Stimulated activated naive CD4-positive, alpha-beta T cell treated with Interleukin-2 at 50 U/mL for 16 hours (primary cell): ENCODE measurements around the gene TRPV4.

Source experiments
- DNase-seq: peaks from one replicate; lab custom pipeline; 2025; lab: John Stamatoyannopoulos, UW

TRPV4 gene

DNA sequence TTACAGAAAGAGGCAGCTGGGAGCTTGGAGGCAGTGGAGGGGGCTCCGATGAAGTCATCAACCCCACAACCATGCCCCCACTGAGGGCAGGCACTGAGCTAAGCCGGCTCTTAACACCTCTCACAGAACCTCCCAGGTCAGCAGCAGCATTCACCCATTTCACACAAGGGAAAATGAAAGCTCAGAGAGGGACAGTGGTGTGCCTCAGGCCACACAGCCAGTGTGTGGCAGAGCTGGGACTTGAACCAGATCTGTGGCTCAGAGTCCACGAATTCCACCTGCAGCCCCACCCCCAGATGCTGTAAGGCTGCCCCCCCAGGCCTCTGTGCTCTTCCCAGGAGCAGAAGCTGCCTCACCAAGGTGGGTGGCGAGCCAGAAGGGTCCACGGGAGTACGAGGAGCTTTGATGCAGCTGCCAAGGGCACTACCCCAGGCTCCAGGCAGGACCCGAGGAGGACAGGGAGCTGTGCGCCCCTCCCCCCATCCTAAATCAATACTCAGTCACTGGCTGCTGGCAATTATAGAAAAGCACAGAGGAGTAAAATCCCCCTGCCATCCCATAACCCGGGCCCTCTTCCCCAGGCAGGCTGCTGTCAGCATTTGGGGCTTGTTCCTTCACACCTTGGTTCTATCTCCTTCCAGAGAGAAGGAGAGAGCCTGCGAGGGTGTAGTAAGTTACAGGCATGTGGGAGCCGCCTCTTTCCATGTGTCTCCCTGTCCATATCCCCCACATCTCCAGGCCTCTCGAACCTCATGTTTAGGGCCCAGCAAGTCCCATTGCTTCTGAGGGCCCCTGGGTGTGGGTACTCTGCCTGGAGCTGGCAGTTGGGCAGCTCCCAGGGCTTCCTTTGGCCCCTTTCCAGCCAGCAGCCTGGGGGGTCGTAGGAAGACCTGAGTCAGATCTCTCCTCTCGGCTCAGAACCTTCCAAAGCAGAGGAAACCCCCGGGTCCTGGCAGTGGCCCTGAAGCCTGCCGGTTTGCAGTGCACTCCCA, 72.0 kb downstream of the TRPV4 start:
- DNase-seq, result no peak

DNA sequence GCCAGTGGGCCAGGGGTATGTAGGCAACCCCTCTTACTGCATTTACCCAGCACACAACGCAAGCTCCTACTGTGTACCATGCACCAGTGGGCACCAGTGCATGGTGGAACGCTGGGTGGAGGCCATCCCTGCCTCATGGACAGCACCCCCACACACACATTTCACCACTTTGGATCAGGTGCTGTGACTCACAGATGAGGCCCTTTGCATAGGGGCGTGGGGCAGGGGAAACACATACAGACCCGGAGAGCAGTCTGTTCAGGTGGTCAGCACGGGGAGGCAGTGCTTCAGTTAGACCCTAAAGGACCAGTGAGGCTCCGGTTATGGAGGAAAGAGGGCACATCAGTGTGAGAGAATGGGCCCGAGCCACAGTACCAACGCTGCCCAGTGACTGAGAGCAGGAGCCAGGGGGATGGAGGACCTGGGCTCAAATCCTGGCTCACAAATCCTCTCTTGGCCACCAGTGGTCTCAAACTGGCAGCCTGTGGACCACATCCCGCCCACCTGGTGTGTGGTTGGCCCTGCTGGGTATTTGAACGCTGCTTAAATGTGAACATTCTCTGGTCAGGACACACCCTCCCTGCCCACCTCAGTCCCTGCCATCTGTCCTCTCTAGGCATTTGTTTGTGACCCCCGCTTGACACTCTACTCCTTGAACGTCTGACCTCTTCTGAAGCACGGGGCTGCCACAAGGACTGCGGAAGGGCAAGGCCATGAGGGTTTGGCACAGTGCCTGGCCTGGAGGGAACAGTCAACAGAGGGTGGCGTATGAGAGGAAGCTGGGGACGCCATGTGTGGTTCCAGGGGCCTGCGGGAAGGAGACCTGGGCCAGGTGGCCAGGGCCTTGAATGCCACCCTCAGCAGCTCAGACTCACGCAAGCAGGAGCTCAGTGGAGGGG, 72.9 kb downstream of the TRPV4 start:
- no peak for DNase-seq

DNA sequence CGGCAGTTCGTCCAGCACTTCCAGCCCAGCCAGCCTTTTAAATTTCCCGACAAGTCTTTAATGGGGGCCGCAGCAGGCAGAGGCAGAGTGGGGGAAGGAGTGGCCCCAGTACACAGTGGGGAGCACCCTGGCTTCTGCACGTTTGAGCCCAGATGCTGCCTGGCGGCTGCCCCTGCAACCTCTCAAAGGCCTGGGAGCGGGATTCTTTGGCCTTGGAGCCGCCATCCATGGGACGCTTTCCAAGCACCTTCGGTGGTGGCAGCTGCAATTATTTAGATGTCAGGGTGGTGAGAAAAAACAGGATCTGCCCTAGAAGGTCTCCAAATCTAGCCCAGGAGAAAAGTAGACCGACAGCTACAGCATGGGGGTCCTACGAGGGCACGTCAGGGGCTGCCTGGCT, 73.6 kb downstream of the TRPV4 start:
- no peak for DNase-seq

DNA sequence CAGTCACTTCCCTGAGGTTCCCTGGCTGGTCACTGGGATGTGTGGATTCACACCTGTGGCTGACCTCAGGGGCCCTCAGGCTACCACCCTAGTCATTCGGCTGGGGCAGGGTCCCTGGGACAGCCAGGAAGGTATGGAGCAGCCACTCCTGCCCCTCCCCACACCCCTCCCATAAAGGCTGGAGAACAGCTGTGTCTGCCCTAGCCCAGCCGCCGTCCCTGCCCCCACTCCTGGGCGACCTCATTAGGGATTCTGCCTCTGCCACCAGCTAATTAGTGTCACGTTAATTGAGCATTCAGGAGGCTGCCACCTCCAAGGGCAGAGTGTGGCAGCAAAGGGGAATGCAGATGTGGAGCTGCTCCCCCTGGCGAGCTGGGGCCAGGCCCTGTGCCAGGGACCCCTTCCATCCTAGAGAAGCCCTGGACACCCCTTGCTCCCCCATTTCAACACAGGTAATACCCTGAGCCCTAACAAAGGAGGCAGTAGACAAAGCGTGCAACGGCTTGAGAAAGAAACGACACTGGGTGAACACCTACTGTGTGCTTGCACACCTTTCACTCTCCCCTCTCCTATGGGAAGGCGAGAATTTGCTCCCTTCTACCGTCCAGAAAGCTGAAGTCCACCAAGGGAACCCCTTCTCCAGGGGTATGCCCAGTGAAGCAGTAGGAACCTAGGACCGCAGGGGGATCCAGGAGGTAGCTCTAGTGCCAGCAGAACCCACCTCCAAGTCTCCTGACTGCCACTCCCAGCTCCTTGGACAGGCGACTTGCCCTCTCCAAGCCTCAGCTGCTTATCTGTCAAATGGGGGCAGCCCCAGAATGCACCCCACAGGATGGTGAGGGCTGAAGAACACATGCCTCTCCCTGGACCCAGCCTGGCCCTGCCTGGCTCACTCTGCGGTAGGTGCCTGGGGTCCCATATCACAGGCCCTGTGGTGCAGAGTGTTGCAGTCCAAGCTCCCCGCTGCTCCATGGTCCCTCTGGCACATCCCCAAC, 74.5 kb downstream of the TRPV4 start:
- no peak for DNase-seq

DNA sequence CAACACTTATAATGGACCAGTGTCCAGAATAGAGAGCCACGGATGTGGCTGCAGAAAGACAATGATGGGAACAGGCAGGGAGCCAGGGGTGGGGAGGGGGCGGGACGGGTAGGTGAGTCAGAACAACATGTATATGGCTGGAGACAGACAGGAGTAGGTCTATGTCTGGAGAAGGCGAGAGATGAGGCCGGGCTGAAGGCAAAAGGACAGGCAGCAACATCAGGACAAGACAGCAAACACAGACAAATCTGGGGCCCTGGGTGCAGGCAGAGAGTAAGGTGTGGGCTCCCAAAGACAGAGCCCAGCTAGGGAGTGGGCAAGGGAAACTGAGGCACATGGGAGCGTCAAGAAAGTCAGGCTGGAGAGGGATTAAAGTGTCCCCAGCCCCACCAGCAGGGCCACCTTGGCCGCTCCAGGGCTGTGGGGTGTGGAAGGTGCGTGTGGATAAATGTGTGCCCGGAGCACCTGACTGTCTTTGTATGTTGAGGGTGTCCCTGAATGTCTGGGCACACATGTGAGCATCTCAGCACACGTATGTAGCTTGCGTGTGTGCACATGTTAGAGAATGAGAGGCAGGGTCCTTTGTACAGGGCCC, 75.4 kb downstream of the TRPV4 start:
- no peak for DNase-seq

DNA sequence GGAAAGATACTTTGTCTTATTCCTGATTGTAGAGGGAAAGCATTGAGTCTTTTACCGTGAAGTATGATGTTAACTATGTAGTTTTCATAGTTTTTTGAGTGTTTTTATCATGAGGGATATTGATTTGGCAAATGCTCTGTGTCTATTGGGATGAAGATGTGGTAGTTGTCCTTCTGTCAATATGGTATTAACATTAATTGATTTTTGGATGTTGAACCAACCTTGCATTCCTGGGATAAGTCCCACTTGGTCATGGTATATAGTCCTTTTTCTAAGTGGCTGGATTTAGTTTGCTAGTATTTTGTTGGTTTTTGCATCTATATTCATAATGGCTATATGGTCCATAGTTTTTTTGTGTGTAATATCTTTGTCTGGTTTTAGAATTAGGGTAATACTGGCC, 76.7 kb downstream of the TRPV4 start:
- no peak for DNase-seq

DNA sequence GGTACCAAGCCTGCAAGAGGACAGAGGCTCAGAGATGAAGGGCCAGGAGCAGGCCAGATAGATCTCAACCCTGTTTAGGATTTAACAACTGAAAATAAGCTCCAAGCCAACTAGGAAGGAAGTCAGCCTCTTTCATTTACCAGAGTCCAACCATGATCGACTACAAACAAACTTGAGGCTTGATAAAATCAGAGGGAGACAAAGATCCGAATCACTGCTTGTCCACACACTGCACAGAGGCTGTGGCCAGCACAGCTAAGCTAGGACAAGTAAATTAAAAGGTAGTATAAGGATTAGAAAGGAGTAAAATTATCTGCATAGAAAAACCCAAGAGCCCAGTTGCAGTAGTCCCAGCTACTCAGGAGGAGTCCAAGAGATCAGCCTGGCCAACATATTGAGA, 79.2 kb downstream of the TRPV4 start:
- DNase-seq, result no peak

DNA sequence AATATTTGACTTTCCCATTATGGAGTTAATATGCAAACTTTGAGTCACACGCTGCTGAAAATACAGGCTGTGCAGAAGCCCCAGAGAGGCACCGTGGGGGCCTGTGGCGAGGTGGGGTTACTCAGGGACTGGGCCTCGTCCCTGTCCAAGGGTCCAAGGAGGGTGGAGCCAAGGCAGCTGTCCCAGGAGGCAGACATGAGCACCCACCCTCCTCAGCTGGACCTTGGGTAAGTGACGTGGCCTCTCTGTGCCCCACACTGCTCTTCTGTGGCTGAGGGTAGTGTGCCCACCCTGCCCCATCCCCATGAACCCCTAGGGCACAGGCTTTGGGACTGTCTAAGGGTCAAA, 80.2 kb downstream of the TRPV4 start:
- DNase-seq, result no peak

DNA sequence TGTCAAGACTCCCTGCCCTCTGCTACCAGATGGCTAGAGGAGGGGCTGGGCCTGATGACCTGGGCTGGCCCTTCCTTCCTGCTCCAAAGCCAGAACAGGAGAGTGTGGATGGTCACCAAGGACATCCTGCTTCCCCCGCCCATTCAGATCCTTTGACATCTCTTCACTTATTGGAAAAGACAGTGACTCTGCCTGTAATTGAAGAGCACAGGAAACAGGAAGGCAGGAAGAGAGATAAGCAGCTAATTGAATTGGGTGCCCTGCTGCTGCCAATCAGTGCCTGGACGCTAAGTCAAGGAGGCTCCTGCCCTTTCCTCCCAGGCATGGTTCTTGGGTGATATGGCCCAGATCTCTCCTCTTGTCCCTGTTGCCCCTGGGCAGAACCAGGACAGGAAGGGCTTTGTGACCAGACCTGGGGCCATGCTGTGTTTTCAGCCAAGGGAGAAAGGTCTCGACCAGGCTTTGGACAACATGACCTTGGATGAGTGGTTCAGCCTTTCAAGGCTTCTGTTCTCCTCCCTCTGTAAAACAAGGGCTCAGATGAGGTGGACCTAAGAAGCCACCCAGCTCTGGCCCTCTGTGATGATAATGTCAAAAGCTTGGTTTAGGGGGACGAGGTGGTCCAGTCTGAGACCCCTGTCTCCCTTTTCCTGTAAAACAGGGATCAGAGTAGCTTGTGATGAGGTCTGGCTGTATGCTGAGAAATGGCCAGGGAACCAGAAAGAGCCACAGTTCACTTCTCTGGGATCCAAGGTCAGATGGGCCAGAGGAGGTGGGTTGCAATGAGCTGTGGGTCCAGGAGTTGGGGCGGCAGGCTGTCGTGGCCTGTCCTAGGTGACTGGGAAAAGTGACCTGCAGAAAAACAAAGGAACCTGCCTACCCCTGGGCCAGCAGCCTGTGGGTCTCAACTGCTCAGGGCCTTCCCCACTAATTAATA, 80.8 kb downstream of the TRPV4 start:
- no peak for DNase-seq

DNA sequence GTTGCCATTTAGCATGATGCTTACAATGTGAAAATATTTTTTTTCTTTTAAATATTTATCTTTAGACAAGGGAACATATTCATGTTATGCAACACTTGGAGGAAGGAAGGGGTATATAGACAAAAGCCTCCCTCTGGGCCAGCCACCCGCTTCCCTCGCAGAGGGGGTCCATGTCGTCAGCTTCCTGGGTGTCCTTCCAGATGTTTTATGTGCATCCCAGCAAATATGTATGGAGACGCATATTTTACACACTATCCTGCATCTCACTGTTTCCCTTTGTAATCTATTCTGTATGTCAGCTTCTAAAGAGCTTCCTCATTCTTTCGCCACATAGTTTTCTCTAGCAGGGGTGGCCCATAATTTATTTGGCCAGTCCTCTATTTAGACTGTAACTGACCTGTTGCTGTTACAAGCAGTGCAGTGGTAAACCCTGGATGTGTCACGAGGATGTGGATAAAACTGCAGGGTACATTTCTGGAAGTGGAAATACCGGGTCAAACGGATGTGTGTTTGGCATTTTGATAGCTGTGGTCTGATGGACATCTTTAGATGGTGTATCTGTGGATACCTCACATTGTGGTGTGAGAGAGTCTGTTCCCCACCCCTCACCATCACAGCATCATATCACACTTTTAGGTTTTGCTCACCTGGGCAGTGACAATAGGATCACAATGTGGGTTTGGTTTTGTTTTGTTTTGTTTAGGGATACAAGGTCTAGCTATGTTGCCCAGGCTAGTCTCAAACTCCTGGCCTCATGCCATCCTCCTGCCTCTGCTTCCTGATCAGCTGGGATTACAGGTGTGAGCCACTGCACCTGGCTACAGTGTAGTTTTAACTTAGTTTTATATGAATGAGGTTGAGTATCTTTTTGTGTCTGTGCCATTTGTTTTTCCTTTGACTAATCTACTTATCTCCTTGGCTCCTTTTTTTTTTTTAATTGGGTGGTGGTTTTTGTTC, 87.9 kb downstream of the TRPV4 start:
- no peak for DNase-seq

DNA sequence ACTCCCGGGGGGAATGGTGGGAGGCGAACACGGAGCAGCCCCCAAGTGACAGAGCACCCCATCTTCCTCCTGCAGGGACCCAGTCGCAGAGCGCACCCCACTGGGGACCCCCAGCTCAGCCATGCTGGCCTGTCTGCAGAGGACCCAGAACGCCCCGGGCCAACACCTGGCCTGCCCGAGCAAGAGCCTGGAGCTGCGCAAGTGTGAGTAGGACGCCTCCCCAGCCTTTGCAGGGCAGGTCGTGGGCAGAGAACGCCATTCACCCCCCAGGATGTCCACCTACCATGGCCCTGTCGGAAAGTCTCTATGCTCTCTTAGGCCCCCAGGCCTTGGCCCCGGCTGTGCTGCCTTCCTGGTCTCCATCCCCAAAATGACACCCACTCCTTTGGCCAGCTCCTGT, 89.2 kb downstream of the TRPV4 start:
- no peak for DNase-seq

DNA sequence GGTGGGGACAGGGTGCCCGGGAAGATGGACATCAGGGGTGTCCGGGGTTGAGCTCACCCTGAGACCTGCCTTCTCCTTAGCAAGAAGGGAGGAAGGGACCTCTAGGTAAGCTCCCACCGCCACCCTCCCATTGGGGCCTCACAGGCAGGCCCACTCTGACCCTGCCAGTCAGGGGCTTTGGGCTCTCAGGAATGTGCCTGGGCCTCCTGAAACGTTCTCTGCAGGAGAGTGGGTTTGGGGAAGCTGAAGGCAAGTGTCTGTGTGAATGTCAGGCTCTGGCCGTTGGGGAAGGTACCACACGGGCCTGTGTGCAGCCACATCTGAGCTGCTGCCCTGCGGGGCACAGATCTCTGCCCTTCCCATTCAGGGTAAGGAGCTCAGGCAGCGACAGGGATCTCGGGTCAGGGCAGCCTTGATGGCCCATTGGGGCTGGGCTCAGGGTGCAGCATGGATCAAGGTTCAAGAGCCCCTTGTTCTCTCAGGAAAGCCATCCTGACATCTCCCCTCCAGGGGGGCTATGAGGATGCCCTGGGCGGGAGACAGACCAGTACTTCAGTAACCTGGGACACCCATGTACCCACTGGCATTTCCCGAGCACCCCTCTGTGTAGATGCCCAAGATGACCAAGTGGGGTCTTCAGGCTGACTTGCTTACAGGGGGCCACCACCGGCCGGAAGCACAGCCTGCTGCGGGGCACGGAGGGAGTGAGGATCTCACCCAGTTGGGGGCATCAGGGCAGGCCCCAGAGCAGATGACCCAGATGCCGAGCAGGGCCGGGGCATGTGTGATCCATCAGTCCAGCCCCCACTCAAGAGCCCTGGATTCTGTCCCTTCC, 89.9 kb downstream of the TRPV4 start:
- DNase-seq, result no peak

DNA sequence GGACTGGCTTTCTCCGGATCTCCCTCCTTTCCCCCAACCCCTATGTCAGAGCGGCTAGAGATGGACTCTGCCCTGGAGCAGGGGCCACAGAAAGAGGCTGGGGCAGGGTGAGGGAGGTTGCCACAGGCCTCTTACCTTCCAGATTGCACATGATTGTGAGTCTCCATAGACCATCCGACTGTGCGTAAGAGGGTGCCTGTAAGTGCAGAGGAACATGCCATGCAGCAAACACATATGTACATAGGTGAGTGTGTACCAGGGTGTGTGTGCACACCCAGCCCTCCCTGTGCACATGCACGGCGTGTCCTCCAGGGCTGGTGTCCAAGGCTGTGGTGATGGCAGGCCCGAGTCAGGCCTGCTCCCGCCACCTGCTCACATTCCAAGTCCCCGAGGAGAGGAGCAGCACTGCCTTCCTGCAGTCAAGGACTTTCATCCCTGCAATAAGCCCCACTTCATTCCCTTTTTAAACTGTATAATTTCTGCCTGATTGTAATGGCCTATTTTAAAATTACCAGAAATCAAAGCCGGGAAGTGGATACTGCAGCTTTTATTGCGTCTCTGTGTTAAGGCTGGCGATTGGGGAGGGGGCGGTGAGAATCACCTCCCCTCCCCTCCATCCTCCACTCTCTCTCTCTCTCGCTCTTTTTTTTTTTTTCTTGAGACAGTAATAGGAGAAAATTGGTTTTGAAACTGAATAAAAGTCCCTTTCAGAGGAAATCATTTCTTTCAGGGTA, 91.1 kb downstream of the TRPV4 start:
- no peak for DNase-seq

DNA sequence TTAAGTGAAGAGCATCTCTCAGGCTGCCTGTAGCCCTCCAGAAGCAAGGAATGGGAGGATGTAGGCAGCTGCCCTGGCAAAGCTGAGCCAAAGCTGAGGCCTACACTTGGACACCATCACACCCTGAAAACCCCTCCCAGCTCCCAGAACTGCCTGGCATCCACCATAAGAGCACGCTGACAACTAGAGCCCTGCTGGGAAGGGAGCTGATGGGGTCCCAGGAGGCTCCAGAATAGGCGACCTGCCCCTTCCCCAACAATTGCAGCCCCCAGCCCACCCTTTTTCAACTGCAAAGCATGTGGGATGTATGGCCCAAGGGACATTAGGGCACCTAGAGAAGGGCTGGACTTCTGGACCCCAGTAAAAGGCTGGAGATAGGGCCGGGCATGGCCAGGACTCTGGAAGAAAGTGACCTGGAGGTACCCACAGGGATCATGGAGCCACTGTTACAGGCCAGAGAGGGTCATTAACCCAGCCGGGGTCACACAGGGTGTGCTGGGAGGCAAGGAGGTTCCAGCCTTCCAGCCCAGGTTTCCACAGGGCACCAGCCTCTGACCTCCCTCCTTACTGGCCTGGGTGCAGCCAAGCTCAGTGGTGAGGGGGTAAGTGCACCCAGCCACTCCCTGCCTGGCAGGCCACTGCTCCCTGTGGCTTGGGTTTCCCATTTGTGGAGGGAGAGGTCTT, 91.8 kb downstream of the TRPV4 start:
- no peak for DNase-seq

DNA sequence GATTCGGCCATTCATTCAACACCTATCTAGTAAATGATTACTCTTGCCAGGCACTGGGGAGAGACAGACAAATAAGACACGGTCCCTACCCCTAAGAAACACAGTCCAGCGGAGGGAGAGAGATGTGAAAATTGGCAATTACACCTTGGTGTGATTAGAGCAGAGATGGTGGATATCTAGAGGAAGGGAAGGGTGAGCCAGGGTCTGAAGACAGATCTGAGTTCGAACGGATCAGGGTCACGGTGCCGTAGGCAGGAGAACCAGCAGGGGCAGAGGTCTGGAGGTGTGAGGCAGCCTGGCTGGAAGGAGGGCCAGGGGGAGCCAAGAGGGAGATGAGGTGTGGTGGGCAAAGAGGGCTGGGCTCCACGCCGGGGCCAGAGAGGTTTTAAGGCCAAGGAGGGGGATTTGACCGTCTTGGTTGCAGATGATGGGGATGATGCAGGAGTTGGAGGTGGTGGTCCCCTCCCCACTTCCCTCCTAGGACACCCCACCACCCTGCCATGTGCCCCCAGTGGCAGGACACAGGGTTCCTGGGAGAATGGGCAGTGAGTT, 92.4 kb downstream of the TRPV4 start:
- DNase-seq, result no peak
